ENCODE results near the gene ZC3H10.

The ZC3H10 gene

DNA sequence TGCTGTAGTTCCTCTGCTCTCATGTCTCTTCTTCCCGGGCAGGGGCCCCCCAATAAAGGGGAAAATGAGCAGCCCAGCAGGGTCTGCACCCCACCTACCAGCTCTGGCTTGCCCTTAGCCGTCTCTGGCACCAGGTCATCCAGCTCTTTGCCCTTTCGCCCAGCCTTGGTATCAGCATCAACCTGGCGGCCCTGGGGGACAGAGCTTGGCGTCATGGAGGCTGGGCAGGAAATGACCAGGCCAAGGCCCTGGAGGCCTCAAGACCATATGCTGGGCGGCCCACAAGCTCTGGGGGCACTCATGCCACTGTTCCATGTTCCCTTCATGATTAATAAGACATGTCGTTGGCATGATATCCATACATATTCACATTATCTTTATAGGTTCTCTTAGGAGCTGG is 54.8 kb downstream of the ZC3H10 start:
- Histone ChIP-seq H3K27me3 (ENCODE audit: control insufficient read depth in 1 of 2, insufficient read depth in 2 of 2, low read length in 2 of 2) (no peaks in the 10 kb centered on the region), H3K9ac (ENCODE audit: low read length) (no peak overlapping the region), H3K36me3 (ENCODE audit: insufficient read depth, low read length) (peaks cover 83% of the 10 kb centered on the region), H3K27ac (ENCODE audit: low read depth, low read length) (no peak overlapping the region), H3K4me3 (ENCODE audit: low read depth in 1 of 2, low read length in 2 of 2) (no peak overlapping the region), H3K9me3 (ENCODE audit: low read length) (no peaks in the 10 kb centered on the region), H3K4me1 (ENCODE audit: insufficient read depth, low read length) (no peaks in the 10 kb centered on the region)
